ENCODE data around the gene DIPK1B. TPM values are rescaled to one million over a fixed set of nuclear protein-coding genes. Genes with fewer than 3 reads are reported as not detected.

The DIPK1B gene
- total RNA-seq, 4 donors from 2014 or later = 5.4 to 37.9 (median 15.8) TPM

DNA sequence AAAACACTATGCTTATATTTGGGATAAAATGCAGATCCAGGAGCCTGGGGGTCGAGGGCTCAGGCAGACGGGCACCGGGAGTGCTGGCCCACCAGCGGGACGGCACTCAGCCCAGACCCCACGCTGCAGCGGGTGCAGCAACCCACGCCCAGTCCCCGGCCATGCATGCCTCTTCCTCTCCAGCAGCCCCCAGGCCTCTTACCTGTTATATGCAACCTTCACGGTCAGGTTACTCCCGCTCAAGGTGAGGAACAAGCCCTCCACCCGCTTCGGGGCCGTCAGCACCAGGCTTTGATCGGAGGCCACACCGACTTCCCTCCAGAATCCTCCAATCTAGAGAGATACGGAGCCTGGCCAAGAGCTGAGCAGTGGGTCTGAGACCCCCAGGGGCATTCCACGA lies 44.5 kb downstream of the DIPK1B start:
- DNase-seq (ENCODE audit: low spot score in 2 of 2) = no peak
- H3K4me1 ChIP-seq = peaks cover 0 to 17% (median 5%) of the 10 kb centered on the region in 4 donors
- H3K27me3 ChIP-seq = peaks cover 0 to 15% of the 10 kb centered on the region in 2 donors
- H3K9me3 ChIP-seq = peaks cover 0 to 36% (median 3%) of the 10 kb centered on the region in 4 donors
- TF ChIP-seq EP300 (IDR thresholded peaks at IDR 0.05) (no peak), CTCF (IDR thresholded peaks at IDR 0.05) (no peak), POLR2A (IDR thresholded peaks at IDR 0.05) (no peak)
- no peaks in the 10 kb centered on the region for H3K36me3 ChIP-seq
- no peak overlapping the region for H3K27ac ChIP-seq
- WGBS, 2 donors = 93% methylated on average over 16 to 18 of the region's 18 CpGs
- no peak overlapping the region for H3K4me3 ChIP-seq

GRCh38 chr9:136757328-136757727 lies 45.0 kb downstream of the DIPK1B start:
- no peak overlapping the region for H3K4me3 ChIP-seq
- no peak for DNase-seq (ENCODE audit: low spot score in 2 of 2)

DNA sequence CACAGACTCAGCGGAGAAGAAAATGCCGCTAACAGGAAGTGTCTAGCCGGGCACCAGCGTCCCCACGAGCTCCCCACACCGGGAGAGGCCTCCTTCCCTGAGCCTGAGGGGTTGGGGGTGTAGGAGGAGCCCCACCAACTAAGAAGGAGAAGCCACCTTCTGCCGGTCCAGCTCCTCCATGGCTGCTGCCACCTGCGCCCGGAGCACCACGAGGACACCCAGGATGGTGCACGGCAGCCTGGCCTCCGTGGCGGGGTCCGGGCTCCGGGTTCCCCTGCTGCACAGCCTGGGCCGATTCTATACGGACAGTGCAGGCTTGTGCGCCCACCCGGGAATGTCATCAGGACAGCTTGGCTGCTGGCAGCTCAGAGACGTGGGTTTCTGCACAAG lies 45.4 kb downstream of the DIPK1B start:
- peaks cover 0 to 27% (median 0%) of the 10 kb centered on the region in 4 donors for H3K9me3 ChIP-seq
- H3K4me1 ChIP-seq = peaks cover 0 to 17% (median 5%) of the 10 kb centered on the region in 4 donors
- peak overlapping the region in 2 of 4 donors; percentile 8 to 53 for H3K27ac ChIP-seq
- no peak for TF ChIP-seq EP300 (IDR thresholded peaks at IDR 0.05)
- TF ChIP-seq CTCF (IDR thresholded peaks at IDR 0.05) = no peak
- TF ChIP-seq POLR2A (IDR thresholded peaks at IDR 0.05) = no peak
- H3K36me3 ChIP-seq = no peaks in the 10 kb centered on the region
- 57 to 69% methylated on average over 9 to 18 of the region's 20 CpGs for WGBS, 2 donors
- H3K4me3 ChIP-seq = no peak overlapping the region
- DNase-seq (ENCODE audit: low spot score in 2 of 2) = no peak
- H3K27me3 ChIP-seq = peaks cover 0 to 24% of the 10 kb centered on the region in 2 donors

More at GRCh38 chr9:136757328-136757727, 45.0 kb downstream of the DIPK1B start:
- TF ChIP-seq POLR2A (IDR thresholded peaks at IDR 0.05) (no peak), CTCF (IDR thresholded peaks at IDR 0.05) (no peak), EP300 (IDR thresholded peaks at IDR 0.05) (no peak)
- 86 to 92% methylated on average over 19 of the region's 20 CpGs for WGBS, 2 donors
- peaks cover 0 to 17% (median 5%) of the 10 kb centered on the region in 4 donors for H3K4me1 ChIP-seq
- H3K36me3 ChIP-seq = no peaks in the 10 kb centered on the region
- H3K27me3 ChIP-seq = peaks cover 0 to 20% of the 10 kb centered on the region in 2 donors
- H3K9me3 ChIP-seq = peaks cover 0 to 31% (median under 1%) of the 10 kb centered on the region in 4 donors
- H3K27ac ChIP-seq = peak overlapping the region in 1 of 4 donors; percentile 53

DNA sequence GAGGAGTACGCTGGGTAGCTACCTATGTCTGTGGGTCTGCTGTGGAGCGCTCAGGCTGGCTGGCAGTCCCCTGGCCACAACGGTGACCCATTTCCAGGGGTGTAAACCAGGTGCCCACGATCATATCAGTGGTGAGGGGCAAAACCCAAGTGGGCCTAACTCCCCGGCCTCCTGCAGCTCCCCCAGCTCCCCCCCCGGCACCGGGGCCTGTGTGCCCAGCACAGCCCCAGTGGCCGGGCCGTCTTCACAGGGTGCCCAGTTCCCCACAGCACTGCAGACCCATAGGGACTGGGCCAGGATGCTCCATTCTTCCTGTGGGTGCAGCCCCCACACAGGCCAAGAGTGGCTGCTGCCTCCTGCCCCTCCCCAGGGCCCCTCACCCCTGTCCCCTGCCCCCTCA lies 46.6 kb downstream of the DIPK1B start:
- TF ChIP-seq CTCF (IDR thresholded peaks at IDR 0.05) (no peak), POLR2A (IDR thresholded peaks at IDR 0.05) (no peak), EP300 (IDR thresholded peaks at IDR 0.05) (no peak)
- peaks cover 0 to 36% of the 10 kb centered on the region in 2 donors for H3K27me3 ChIP-seq

DNA sequence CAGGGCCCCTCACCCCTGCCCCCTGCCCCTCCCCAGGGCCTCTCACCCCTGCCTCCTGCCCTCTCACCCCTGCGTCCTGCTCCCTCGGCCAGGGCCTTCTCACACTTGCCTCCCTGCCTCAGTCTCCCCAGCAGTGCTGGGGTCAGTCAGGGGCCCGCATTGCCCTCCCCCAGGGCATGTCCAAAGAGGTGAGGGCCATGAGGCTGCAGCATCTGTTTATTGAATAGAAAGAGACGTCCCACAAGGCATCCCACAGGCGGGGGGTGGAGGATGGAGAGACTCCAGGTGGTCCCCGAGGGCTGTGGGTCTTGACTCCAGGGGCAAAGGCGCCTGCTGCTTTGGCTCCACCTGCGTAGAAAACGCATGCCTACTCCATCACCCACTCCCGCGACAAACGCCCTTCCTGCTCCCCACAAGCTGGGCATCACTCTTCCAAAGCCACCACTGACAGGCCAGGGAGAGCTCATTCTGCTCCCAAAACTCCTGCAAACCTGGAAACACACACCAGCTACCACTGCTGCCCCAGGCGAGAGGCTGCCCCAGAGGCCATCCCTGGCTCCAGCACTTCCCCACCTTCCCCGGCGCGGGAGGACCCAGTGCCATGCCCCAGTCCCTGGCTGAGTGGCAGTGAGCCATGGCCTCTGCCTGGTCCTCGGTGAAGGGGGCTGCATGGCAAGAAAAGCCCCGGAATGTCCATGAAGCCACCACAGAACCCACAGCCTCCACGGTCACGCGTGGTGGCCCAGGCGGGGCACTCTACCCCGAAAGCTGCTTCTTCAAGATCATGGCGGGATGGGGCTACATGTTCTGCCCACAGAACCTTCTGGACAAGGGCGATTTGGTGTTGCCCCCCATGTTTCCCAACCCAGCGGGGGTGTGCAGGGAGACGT lies 47.3 kb downstream of the DIPK1B start:
- no peaks in the 10 kb centered on the region for H3K36me3 ChIP-seq
- 85 to 87% methylated on average over 25 to 26 of the region's 27 CpGs for WGBS, 2 donors
- no peak for DNase-seq (ENCODE audit: low spot score in 2 of 2)
- peaks cover 0 to 43% of the 10 kb centered on the region in 2 donors for H3K27me3 ChIP-seq
- H3K27ac ChIP-seq = no peak overlapping the region
- TF ChIP-seq CTCF (IDR thresholded peaks at IDR 0.05) (no peak), POLR2A (IDR thresholded peaks at IDR 0.05) (no peak), EP300 (IDR thresholded peaks at IDR 0.05) (no peak)
- no peak overlapping the region for H3K4me3 ChIP-seq
- H3K4me1 ChIP-seq = peaks cover 0 to 26% (median 5%) of the 10 kb centered on the region in 4 donors
- H3K9me3 ChIP-seq = peaks cover 0 to 14% (median 0%) of the 10 kb centered on the region in 4 donors

More for the DNA sequence above, 46.6 kb downstream of the DIPK1B start:
- 75 to 83% methylated on average over 1 to 7 of the region's 9 CpGs for WGBS, 2 donors
- DNase-seq (ENCODE audit: low spot score in 2 of 2) = no peak
- Histone ChIP-seq H3K27ac (no peak overlapping the region), H3K4me3 (no peak overlapping the region), H3K36me3 (no peaks in the 10 kb centered on the region), H3K4me1 (peaks cover 0 to 26% (median 5%) of the 10 kb centered on the region in 4 donors), H3K9me3 (peaks cover 0 to 14% (median 0%) of the 10 kb centered on the region in 4 donors)
